DND-41 (cell line): ENCODE results near the gene IMPACT.

Source experiments
- ATAC-seq: fragments of 200-7000 bp; cut with Tn5 transposase; 3 replicates; pipeline ENCODE4 v1.9.1; 2021; ENCODE audit warnings: low read depth; ENCODE audit not compliant: insufficient read depth
- DNase-seq: peaks from one replicate; pipeline ENCODE4 v3.0.0-alpha.2; 2020
- H2AFZ ChIP-seq: 2 replicates; pipeline ENCODE4 v1.6.0; 2012; ENCODE audit warnings: low read depth, low read length
- H3K27ac ChIP-seq: 2 replicates; pipeline ENCODE4 v1.5.1; 2012; ENCODE audit warnings: low read length, inconsistent platforms
- H3K27me3 ChIP-seq: fragments of 200-600 bp; sonication (generic); 2 replicates; pipeline ENCODE4 v1.6.0; 2012; ENCODE audit warnings: low read length, mild to moderate bottlenecking, inconsistent platforms; ENCODE audit not compliant: insufficient read depth, poor library complexity
- H3K36me3 ChIP-seq: 2 replicates; pipeline ENCODE4 v1.5.1; 2012; ENCODE audit warnings: low read length, inconsistent platforms; ENCODE audit not compliant: insufficient read depth
- H3K4me1 ChIP-seq: 2 replicates; pipeline ENCODE4 v1.5.1; 2012; ENCODE audit warnings: mild to moderate bottlenecking, low read length; ENCODE audit not compliant: insufficient read depth
- H3K4me2 ChIP-seq: 2 replicates; pipeline ENCODE4 v1.6.0; 2012; ENCODE audit warnings: mild to moderate bottlenecking, moderate library complexity, low read length, inconsistent platforms; ENCODE audit not compliant: insufficient read depth
- H3K4me3 ChIP-seq, 2 experiments: fragments of 200-600 bp in 1 of 2; shearing (Covaris generic) in 1 of 2; 2 replicates each; pipeline ENCODE4 v1.5.1; 2012 to 2016; ENCODE audit warnings: inconsistent platforms in 2 of 2, low read length in 2 of 2, mild to moderate bottlenecking in 2 of 2, low read depth in 1 of 2, moderate library complexity in 1 of 2
- H3K79me2 ChIP-seq: 2 replicates; pipeline ENCODE4 v1.6.0; 2012; ENCODE audit warnings: low read length, inconsistent platforms; ENCODE audit not compliant: insufficient read depth
- H3K9ac ChIP-seq: 2 replicates; pipeline ENCODE4 v1.6.0; 2012; ENCODE audit warnings: low read depth, mild to moderate bottlenecking, inconsistent platforms, low read length, moderate library complexity
- H3K9me3 ChIP-seq: 2 replicates; pipeline ENCODE4 v1.5.1; 2012; ENCODE audit warnings: low read length, moderate library complexity, mild to moderate bottlenecking, inconsistent platforms; ENCODE audit not compliant: insufficient read depth, severe bottlenecking
- H4K20me1 ChIP-seq: 2 replicates; pipeline ENCODE4 v1.6.0; 2012; ENCODE audit warnings: low read length; ENCODE audit not compliant: insufficient read depth
- EZH2 ChIP-seq: IDR thresholded peaks from 3 replicates; pipeline ENCODE4 v1.6.1; 2012; ENCODE audit warnings: borderline replicate concordance, low read depth, mild to moderate bottlenecking, moderate library complexity, low read length, inconsistent platforms; ENCODE audit not compliant: severe bottlenecking
- TF ChIP-seq, protein P1 (sequence below): IDR thresholded peaks from 2 replicates; pipeline ENCODE4 v1.5.1; 2012; ENCODE audit warnings: borderline replicate concordance, low read length, moderate library complexity, mild to moderate bottlenecking; ENCODE audit not compliant: poor library complexity, severe bottlenecking; ENCODE audit errors: extremely low read depth

Gene IMPACT

DNA sequence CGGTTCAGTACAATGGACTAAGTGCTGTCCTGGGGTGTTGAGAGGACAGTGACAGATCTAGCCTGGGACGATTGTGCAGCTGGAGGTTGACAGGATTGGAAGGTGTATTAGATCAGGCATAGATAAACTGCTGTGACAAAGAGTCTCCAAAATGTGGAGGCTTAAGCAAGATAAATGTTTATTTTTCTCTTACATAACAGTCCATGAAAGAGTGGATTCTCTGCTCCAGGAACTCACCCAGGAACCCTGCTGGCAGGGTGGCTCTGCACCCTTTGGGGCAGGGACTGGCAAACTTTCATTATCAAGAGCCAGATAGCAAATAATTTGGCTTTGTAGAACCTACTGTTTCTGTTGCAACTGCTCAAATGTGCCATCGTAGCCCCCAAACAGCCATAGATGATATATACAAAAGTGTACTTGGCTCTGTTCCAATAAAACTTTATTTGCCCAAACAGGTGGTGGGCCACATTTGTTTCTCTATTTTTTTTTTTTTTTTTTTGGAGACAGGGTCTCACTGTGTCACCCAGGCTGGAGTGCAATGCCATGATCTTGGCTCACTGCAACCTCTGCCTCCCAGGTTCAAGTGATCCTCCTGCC lies 43.6 kb downstream of the IMPACT start:
- H3K9ac ChIP-seq, result no peak overlapping the region
- H3K27ac ChIP-seq, result no peak overlapping the region
- no peaks in the 10 kb centered on the region for H3K36me3 ChIP-seq
- H3K9me3 ChIP-seq, result no peaks in the 10 kb centered on the region
- TF ChIP-seq EZH2, result no peak
- TF ChIP-seq, protein P1, sequence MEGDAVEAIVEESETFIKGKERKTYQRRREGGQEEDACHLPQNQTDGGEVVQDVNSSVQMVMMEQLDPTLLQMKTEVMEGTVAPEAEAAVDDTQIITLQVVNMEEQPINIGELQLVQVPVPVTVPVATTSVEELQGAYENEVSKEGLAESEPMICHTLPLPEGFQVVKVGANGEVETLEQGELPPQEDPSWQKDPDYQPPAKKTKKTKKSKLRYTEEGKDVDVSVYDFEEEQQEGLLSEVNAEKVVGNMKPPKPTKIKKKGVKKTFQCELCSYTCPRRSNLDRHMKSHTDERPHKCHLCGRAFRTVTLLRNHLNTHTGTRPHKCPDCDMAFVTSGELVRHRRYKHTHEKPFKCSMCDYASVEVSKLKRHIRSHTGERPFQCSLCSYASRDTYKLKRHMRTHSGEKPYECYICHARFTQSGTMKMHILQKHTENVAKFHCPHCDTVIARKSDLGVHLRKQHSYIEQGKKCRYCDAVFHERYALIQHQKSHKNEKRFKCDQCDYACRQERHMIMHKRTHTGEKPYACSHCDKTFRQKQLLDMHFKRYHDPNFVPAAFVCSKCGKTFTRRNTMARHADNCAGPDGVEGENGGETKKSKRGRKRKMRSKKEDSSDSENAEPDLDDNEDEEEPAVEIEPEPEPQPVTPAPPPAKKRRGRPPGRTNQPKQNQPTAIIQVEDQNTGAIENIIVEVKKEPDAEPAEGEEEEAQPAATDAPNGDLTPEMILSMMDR, result no peak
- no peaks in the 10 kb centered on the region for H3K4me1 ChIP-seq
- H3K4me2 ChIP-seq, result no peak overlapping the region
- no peaks in the 10 kb centered on the region for H4K20me1 ChIP-seq
- H3K79me2 ChIP-seq, result no peaks in the 10 kb centered on the region
- ATAC-seq (no peak), DNase-seq (no peak)
- H3K4me3 ChIP-seq, result no peak overlapping the region
- H3K27me3 ChIP-seq, result no peaks in the 10 kb centered on the region
- no peak overlapping the region for H2AFZ ChIP-seq

DNA sequence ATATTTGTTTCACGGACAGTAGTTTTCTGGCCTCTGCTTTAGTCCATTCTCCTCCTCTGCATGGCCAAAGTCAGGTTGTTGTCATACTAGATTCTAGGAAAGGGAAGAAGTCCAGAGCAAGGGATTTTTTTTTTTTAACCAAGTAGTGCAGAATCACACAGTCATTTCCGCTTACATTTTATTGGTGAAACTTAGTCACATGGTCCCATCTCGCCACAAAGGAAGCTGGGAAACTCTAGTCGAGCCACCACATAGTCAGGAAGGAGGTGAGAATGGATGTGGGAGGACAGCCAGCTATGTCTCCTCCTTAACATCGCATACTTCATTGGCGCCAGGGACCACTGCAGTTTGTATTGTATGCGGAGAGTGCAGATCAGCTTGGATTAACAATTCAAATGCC lies 44.3 kb downstream of the IMPACT start:
- Histone ChIP-seq H3K4me2 (no peak overlapping the region), H3K79me2 (no peaks in the 10 kb centered on the region), H3K36me3 (no peaks in the 10 kb centered on the region), H3K9ac (no peak overlapping the region), H2AFZ (no peak overlapping the region), H4K20me1 (no peaks in the 10 kb centered on the region), H3K4me3 (no peak overlapping the region), H3K27ac (no peak overlapping the region), H3K9me3 (no peaks in the 10 kb centered on the region), H3K4me1 (no peaks in the 10 kb centered on the region), H3K27me3 (no peaks in the 10 kb centered on the region)
- no peak for TF ChIP-seq EZH2
- TF ChIP-seq, protein P1, result no peak
- no peak for DNase-seq
- ATAC-seq, result no peak

DNA sequence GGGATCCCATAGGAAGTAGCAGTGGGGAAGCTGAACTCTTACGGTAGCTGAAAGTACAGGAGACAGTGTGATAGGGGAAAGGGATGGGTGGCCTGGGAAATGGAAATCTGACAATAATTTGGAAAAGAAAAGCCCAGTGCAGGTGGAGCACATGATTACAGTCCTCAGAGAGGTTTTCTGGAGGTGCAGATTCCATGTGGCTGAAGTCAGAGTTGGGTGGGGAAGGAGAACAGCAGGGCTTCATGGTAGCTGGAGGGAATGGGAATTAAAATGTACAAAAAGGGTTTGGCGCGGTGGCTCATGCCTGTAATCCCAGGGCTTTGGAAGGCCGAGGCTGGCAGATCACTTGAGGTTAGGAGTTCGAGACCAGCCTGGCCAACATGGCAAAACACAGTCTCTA lies 46.1 kb downstream of the IMPACT start:
- no peaks in the 10 kb centered on the region for H3K79me2 ChIP-seq
- ATAC-seq, result no peak

More for the DNA sequence above, 46.1 kb downstream of the IMPACT start:
- DNase-seq, result no peak
- Histone ChIP-seq H3K4me1 (no peaks in the 10 kb centered on the region), H3K9me3 (no peaks in the 10 kb centered on the region), H4K20me1 (no peaks in the 10 kb centered on the region), H3K4me2 (no peak overlapping the region), H3K36me3 (no peaks in the 10 kb centered on the region), H2AFZ (no peak overlapping the region), H3K9ac (no peak overlapping the region), H3K4me3 (no peak overlapping the region), H3K27ac (no peak overlapping the region), H3K27me3 (no peaks in the 10 kb centered on the region)
- TF ChIP-seq, protein P1, result no peak
- TF ChIP-seq EZH2, result no peak
